ENCODE data around the gene PHLDA3. TPM values are rescaled to one million over a fixed set of nuclear protein-coding genes. Genes with fewer than 3 reads are reported as not detected.

Gene PHLDA3
- total and polyA plus RNA-seq, 4 donors: 12.8 to 73.2 (median 38.9) TPM

GRCh38 chr1:201487742-201488141 is 18.8 kb upstream of the PHLDA3 start:
- H3K4me1 ChIP-seq (ENCODE audit: control insufficient read depth in 5 of 5, insufficient read depth in 5 of 5, low read length in 5 of 5): peaks cover 2 to 56% (median 27%) of the 10 kb centered on the region in 5 donors
- no peaks in the 10 kb centered on the region for H3K27me3 ChIP-seq (ENCODE audit: control insufficient read depth in 3 of 3, insufficient read depth in 3 of 3, low read length in 2 of 3)
- H3K9ac ChIP-seq (ENCODE audit: insufficient read depth in 1 of 2, low read length in 2 of 2): no peak overlapping the region
- H3K36me3 ChIP-seq (ENCODE audit: control insufficient read depth in 4 of 4, insufficient read depth in 4 of 4, low read length in 4 of 4): peaks cover 0 to 60% (median 56%) of the 10 kb centered on the region in 4 donors
- ATAC-seq (ENCODE audit: insufficient read depth, low FRiP score) (no peak), DNase-seq (no peak)
- no peak overlapping the region for H3K27ac ChIP-seq (ENCODE audit: low read depth in 1 of 2, low read length in 1 of 2)
- TF ChIP-seq CTCF (IDR thresholded peaks at IDR 0.05; ENCODE audit: control extremely low read depth, extremely low read depth): no peak
- H3K9me3 ChIP-seq (ENCODE audit: control insufficient read depth in 4 of 4, insufficient read depth in 3 of 4, low read length in 3 of 4): no peaks in the 10 kb centered on the region
- 82 to 89% methylated on average over 2 of the region's 2 CpGs for WGBS, 2 donors
- no peak overlapping the region for H3K4me3 ChIP-seq

- Histone ChIP-seq H3K9me3 (ENCODE audit: control insufficient read depth in 4 of 4, insufficient read depth in 3 of 4, low read length in 3 of 4) (no peaks in the 10 kb centered on the region), H3K9ac (ENCODE audit: insufficient read depth in 1 of 2, low read length in 2 of 2) (no peak overlapping the region), H3K27ac (ENCODE audit: low read depth in 1 of 2, low read length in 1 of 2) (peak overlapping the region in 1 of 2 donors; percentile 65), H3K4me3 (no peak overlapping the region), H3K27me3 (ENCODE audit: control insufficient read depth in 3 of 3, insufficient read depth in 3 of 3, low read length in 2 of 3) (no peaks in the 10 kb centered on the region), H3K4me1 (ENCODE audit: control insufficient read depth in 5 of 5, insufficient read depth in 5 of 5, low read length in 5 of 5) (peaks cover 2 to 52% (median 22%) of the 10 kb centered on the region in 5 donors), H3K36me3 (ENCODE audit: control insufficient read depth in 4 of 4, insufficient read depth in 4 of 4, low read length in 4 of 4) (peaks cover 0 to 60% (median 54%) of the 10 kb centered on the region in 4 donors)
- WGBS, 2 donors: 12 to 33% methylated on average over 3 of the region's 3 CpGs
- DNase-seq: peak in 2 of 3 donors; percentile 45 to 64
- ATAC-seq (ENCODE audit: insufficient read depth, low FRiP score): no peak
- no peak for TF ChIP-seq CTCF (IDR thresholded peaks at IDR 0.05; ENCODE audit: control extremely low read depth, extremely low read depth)
Measured at GRCh38 chr1:201486187-201486586, 17.2 kb upstream of the PHLDA3 start.

- no peaks in the 10 kb centered on the region for H3K9me3 ChIP-seq (ENCODE audit: control insufficient read depth in 4 of 4, insufficient read depth in 3 of 4, low read length in 3 of 4)
- TF ChIP-seq CTCF (IDR thresholded peaks at IDR 0.05; ENCODE audit: control extremely low read depth, extremely low read depth): no peak
- 83 to 86% methylated on average over 4 of the region's 4 CpGs for WGBS, 2 donors
- H3K4me3 ChIP-seq: no peak overlapping the region
- H3K9ac ChIP-seq (ENCODE audit: insufficient read depth in 1 of 2, low read length in 2 of 2): no peak overlapping the region
- H3K27me3 ChIP-seq (ENCODE audit: control insufficient read depth in 3 of 3, insufficient read depth in 3 of 3, low read length in 2 of 3): peaks cover 0 to 5% (median 0%) of the 10 kb centered on the region in 3 donors
- ATAC-seq (ENCODE audit: insufficient read depth, low FRiP score) (no peak), DNase-seq (no peak)
- H3K27ac ChIP-seq (ENCODE audit: low read depth in 1 of 2, low read length in 1 of 2): peak overlapping the region in 1 of 2 donors; percentile 65
- peaks cover 0 to 51% (median 19%) of the 10 kb centered on the region in 5 donors for H3K4me1 ChIP-seq (ENCODE audit: control insufficient read depth in 5 of 5, insufficient read depth in 5 of 5, low read length in 5 of 5)
- H3K36me3 ChIP-seq (ENCODE audit: control insufficient read depth in 4 of 4, insufficient read depth in 4 of 4, low read length in 4 of 4): peaks cover 0 to 53% (median 51%) of the 10 kb centered on the region in 4 donors
Measured at GRCh38 chr1:201485184-201485774, 16.3 kb upstream of the PHLDA3 start.
